Stimulated activated naive CD4-positive, alpha-beta T cell (primary cell): ENCODE measurements around the gene ZNF653.
"Not testable (repeated sequence)": the region's sequence is repeated elsewhere in the genome, so short reads cannot be mapped to it uniquely, and the experiment has no call there.

ENCODE experiments used
- DNase-seq, 6 experiments: peaks; one replicate each; lab custom pipeline; 2025; lab: John Stamatoyannopoulos, UW

Gene ZNF653

DNA sequence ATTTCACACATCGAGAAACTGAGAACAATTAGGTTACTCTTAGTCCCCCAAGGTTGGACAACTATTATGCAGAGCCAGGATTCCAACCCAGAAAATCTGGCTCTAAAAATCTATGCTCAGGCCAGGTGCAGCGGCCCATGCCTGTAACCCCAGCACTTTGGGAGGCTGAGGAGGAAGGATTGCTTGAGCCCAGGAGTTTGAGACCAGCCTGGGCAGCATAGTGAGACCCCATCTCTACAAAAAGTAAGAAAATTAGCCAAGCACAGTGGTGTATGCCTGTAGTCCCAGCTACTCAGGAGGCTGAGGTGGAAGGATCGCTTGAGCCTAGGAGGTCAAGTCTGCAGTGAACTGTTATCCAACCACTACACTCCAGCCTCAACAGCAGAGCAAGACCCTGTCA is 72.1 kb downstream of the ZNF653 start:
- not testable (repeated sequence) for DNase-seq
